NCI-H1694 (cell line): ENCODE data around the gene KCNH2.
"Not testable (repeated sequence)": the region's sequence is repeated elsewhere in the genome, so short reads cannot be mapped to it uniquely, and the experiment has no call there.

Experiments used
- DNase-seq: peaks from one replicate; lab custom pipeline; 2025; lab: John Stamatoyannopoulos, UW

KCNH2 gene

GRCh38 chr7:150978126-150978789 lies at the start of gene KCNH2:
Gene KCNH2, minus strand, starts transcription at chr7:150978321. Its CDS starts 408 bp downstream, at chr7:150977913.
- peak; percentile 80 for DNase-seq

GRCh38 chr7:151027728-151028130 lies 49.6 kb upstream of the KCNH2 start:
- DNase-seq = not testable (repeated sequence)

- DNase-seq = not testable (repeated sequence)
These were observed 48.9 kb upstream of the KCNH2 start for GRCh38 chr7:151026771-151027727.

GRCh38 chr7:151025924-151026671 lies 48.0 kb upstream of the KCNH2 start:
- DNase-seq = no peak

- no peak for DNase-seq
These were observed 46.4 kb upstream of the KCNH2 start, which contains the start of gene ATG9B for GRCh38 chr7:151024435-151025056. Gene ATG9B, minus strand, starts transcription at chr7:151024494. Its CDS starts 71 bp downstream, at chr7:151024423.

GRCh38 chr7:151023232-151023631 lies 45.1 kb upstream of the KCNH2 start:
- no peak for DNase-seq

GRCh38 chr7:151020231-151020630 lies 42.1 kb upstream of the KCNH2 start:
- no peak for DNase-seq

- no peak for DNase-seq
These were observed 41.0 kb upstream of the KCNH2 start for GRCh38 chr7:151019130-151019447.

GRCh38 chr7:151018421-151019129 lies 40.5 kb upstream of the KCNH2 start:
- DNase-seq = no peak

GRCh38 chr7:151017953-151018420 lies 39.9 kb upstream of the KCNH2 start:
- DNase-seq = peak; percentile 68

- DNase-seq = no peak
These were observed 39.3 kb upstream of the KCNH2 start for GRCh38 chr7:151017370-151017952.

- DNase-seq = no peak
These were observed 38.8 kb upstream of the KCNH2 start for GRCh38 chr7:151016942-151017341.

- no peak for DNase-seq
These were observed 38.4 kb upstream of the KCNH2 start for GRCh38 chr7:151016505-151016904.

- DNase-seq = no peak
These were observed 37.8 kb upstream of the KCNH2 start for GRCh38 chr7:151015967-151016366.

- no peak for DNase-seq
These were observed 36.8 kb upstream of the KCNH2 start for GRCh38 chr7:151014950-151015349.

- no peak for DNase-seq
These were observed 35.8 kb upstream of the KCNH2 start for GRCh38 chr7:151013733-151014497.

- no peak for DNase-seq
These were observed 35.2 kb upstream of the KCNH2 start for GRCh38 chr7:151013356-151013732.

- DNase-seq = no peak
These were observed 34.8 kb upstream of the KCNH2 start for GRCh38 chr7:151012911-151013347.

- no peak for DNase-seq
These were observed 34.0 kb upstream of the KCNH2 start for GRCh38 chr7:151012031-151012692.
